Measurements from ENCODE around the gene GADD45GIP1. TPM values are rescaled to one million over a fixed set of nuclear protein-coding genes. Genes with fewer than 3 reads are reported as not detected.

Gene GADD45GIP1
- 10 to 100 TPM; 28.6 to 55.0 (median 33.6) TPM for total RNA-seq

GRCh38 chr19:12956446-12957388 is at the start of gene GADD45GIP1:
GADD45GIP1 (minus strand) TSS chr19:12957223; CDS start chr19:12957212, 11 bp downstream.
- Histone ChIP-seq H3K27me3 (no peaks in the 10 kb centered on the region), H3K9me3 (no peaks in the 10 kb centered on the region), H3K4me3 (peak within 1 kb of the TSS; percentile 82 to 93 (median 88)), H3K4me1 (peaks cover 0 to 48% (median 30%) of the 10 kb centered on the region in 4 donors), H3K27ac (peak within 1 kb of the TSS; percentile 88 to 95 (median 93)), H3K36me3 (peaks cover 0 to 8% (median 1%) of the 10 kb centered on the region in 4 donors)
- intact Hi-C loops (cut with DNase I; ENCODE audit: low total_unique reads) (no loop called here), in situ Hi-C loops (cut with MboI; ENCODE audit: low pct_ligation_motif_present in 1 of 4, low pct_unique_long_range_greater_than_20kb in 1 of 4, low sequenced_read_pairs in 3 of 4) (loop anchor here in 1 of 4 donors (25.0 kb wide), 1 partner anchor 306 kb away; no protein-coding TSS in a partner anchor)
- WGBS, 2 donors (ENCODE audit: low coverage in 1 of 2): 0 to 3% methylated on average over 11 to 74 of the region's 84 CpGs
- peak; percentile 84 for DNase-seq
- TF ChIP-seq CTCF (IDR thresholded peaks at IDR 0.05) (no peak), POLR2AphosphoS5 (IDR thresholded peaks at IDR 0.05) (peak; percentile 58 to 82 (median 74)), EP300 (IDR thresholded peaks at IDR 0.05; ENCODE audit: low read depth) (no peak), POLR2A (IDR thresholded peaks at IDR 0.05) (peak; percentile 73)

- in situ Hi-C loops (cut with MboI; ENCODE audit: low pct_ligation_motif_present in 1 of 4, low pct_unique_long_range_greater_than_20kb in 1 of 4, low sequenced_read_pairs in 3 of 4) (no loop called here), intact Hi-C loops (cut with DNase I; ENCODE audit: low total_unique reads) (no loop called here)
- Histone ChIP-seq H3K4me3 (no peak overlapping the region), H3K36me3 (no peaks in the 10 kb centered on the region), H3K27me3 (no peaks in the 10 kb centered on the region), H3K4me1 (peaks cover 41 to 83% (median 68%) of the 10 kb centered on the region in 4 donors), H3K9me3 (no peaks in the 10 kb centered on the region), H3K27ac (peak overlapping the region; percentile 70 to 91 (median 83))
- WGBS, 2 donors (ENCODE audit: low coverage in 1 of 2): 67% methylated on average over 12 of the region's 12 CpGs; no CpG with 5 or more reads in 1 of the 2 donors
- no peak for TF ChIP-seq POLR2A (IDR thresholded peaks at IDR 0.05)
- TF ChIP-seq EP300 (IDR thresholded peaks at IDR 0.05; ENCODE audit: low read depth): no peak
- no peak for TF ChIP-seq POLR2AphosphoS5 (IDR thresholded peaks at IDR 0.05)
- TF ChIP-seq CTCF (IDR thresholded peaks at IDR 0.05): no peak
- DNase-seq: no peak
Measured at GRCh38 chr19:13005861-13006370, 48.9 kb upstream of the GADD45GIP1 start.

GRCh38 chr19:13005253-13005652 is 48.2 kb upstream of the GADD45GIP1 start:
- intact Hi-C loops (cut with DNase I; ENCODE audit: low total_unique reads) (no loop called here), in situ Hi-C loops (cut with MboI; ENCODE audit: low pct_ligation_motif_present in 1 of 4, low pct_unique_long_range_greater_than_20kb in 1 of 4, low sequenced_read_pairs in 3 of 4) (no loop called here)
- H3K4me3 ChIP-seq: no peak overlapping the region
- no peaks in the 10 kb centered on the region for H3K36me3 ChIP-seq
- peak overlapping the region; percentile 2 to 91 (median 83) for H3K27ac ChIP-seq
- H3K4me1 ChIP-seq: peaks cover 39 to 83% (median 64%) of the 10 kb centered on the region in 4 donors
- 71 to 84% methylated on average over 3 to 4 of the region's 4 CpGs for WGBS, 2 donors (ENCODE audit: low coverage in 1 of 2)
- no peak for DNase-seq
- TF ChIP-seq POLR2AphosphoS5 (IDR thresholded peaks at IDR 0.05): no peak
- no peak for TF ChIP-seq CTCF (IDR thresholded peaks at IDR 0.05)
- TF ChIP-seq POLR2A (IDR thresholded peaks at IDR 0.05): no peak
- no peak for TF ChIP-seq EP300 (IDR thresholded peaks at IDR 0.05; ENCODE audit: low read depth)
- no peaks in the 10 kb centered on the region for H3K9me3 ChIP-seq
- H3K27me3 ChIP-seq: no peaks in the 10 kb centered on the region

GRCh38 chr19:13004273-13004672 is 47.2 kb upstream of the GADD45GIP1 start:
- Histone ChIP-seq H3K27me3 (no peaks in the 10 kb centered on the region), H3K4me3 (no peak overlapping the region), H3K4me1 (peaks cover 31 to 75% (median 58%) of the 10 kb centered on the region in 4 donors), H3K27ac (peak overlapping the region; percentile 2 to 91 (median 89)), H3K9me3 (no peaks in the 10 kb centered on the region), H3K36me3 (no peaks in the 10 kb centered on the region)
- in situ Hi-C loops (cut with MboI; ENCODE audit: low pct_ligation_motif_present in 1 of 4, low pct_unique_long_range_greater_than_20kb in 1 of 4, low sequenced_read_pairs in 3 of 4): no loop called here
- intact Hi-C loops (cut with DNase I; ENCODE audit: low total_unique reads): no loop called here
- TF ChIP-seq EP300 (IDR thresholded peaks at IDR 0.05; ENCODE audit: low read depth) (no peak), POLR2A (IDR thresholded peaks at IDR 0.05) (no peak), CTCF (IDR thresholded peaks at IDR 0.05) (no peak), POLR2AphosphoS5 (IDR thresholded peaks at IDR 0.05) (no peak)
- DNase-seq: peak; percentile 66
- WGBS, 2 donors (ENCODE audit: low coverage in 1 of 2): 20 to 49% methylated on average over 2 to 7 of the region's 7 CpGs
